Measurements from ENCODE around the gene MYO1E.

GRCh38 chr15:59245559-59245958 lies 127.1 kb downstream of the MYO1E start:
- TF ChIP-seq EZH2 (IDR thresholded peaks at IDR 0.05) (no peak), POLR2AphosphoS5 (IDR thresholded peaks at IDR 0.05; ENCODE audit: borderline replicate concordance, low read depth, low read length) (no peak)
